ENCODE results near the gene PTPRCAP. TPM values are rescaled to one million over a fixed set of nuclear protein-coding genes. Genes with fewer than 3 reads are reported as not detected.

Gene PTPRCAP
- total RNA-seq, 6 experiments from 2014 or later, result 0.35 to 0.50 (median 0.40) TPM; not detected in 3

DNA sequence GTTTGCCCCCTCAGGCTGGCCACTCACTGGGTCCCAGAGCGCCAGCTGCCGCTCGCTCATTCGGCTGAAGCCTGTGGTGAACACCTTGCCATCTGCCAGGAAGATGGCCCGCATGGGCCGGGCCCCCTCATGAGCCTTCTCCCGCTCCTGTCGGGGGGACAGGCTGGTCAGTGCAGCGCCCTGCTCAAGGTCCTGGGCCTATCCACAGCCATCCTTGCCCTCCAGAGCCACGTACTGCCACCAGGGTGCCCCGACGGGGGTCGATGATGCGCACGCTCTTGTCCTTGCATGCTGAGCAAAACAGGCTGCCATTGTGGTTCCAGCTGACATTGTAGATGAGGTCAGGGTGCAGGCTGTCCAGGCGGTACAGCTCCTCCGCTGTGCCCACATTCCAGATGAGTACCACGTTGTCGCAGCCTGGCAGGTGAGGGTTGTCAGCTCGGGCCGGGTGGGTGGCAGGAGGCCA, 3.6 kb upstream of the PTPRCAP start:
- Mint-ChIP-seq H3K27ac (no peak overlapping the region), H3K9me3 (no peaks in the 10 kb centered on the region), H3K36me3 (ENCODE audit: low read depth) (no peaks in the 10 kb centered on the region; the same call in 1 of the 2 replicates), H3K27me3 (ENCODE audit: insufficient read depth) (peaks cover 7% of the 10 kb centered on the region; the same call in 1 of the 2 replicates), H3K4me3 (0 out of 2 replicates have a peak overlapping the region, but pooled peaks have one; percentile 30), H3K4me1 (ENCODE audit: low read depth) (peaks cover 10% of the 10 kb centered on the region; the same call in 1 of the 2 replicates)
- no peak for DNase-seq
- TF ChIP-seq, protein P1, sequence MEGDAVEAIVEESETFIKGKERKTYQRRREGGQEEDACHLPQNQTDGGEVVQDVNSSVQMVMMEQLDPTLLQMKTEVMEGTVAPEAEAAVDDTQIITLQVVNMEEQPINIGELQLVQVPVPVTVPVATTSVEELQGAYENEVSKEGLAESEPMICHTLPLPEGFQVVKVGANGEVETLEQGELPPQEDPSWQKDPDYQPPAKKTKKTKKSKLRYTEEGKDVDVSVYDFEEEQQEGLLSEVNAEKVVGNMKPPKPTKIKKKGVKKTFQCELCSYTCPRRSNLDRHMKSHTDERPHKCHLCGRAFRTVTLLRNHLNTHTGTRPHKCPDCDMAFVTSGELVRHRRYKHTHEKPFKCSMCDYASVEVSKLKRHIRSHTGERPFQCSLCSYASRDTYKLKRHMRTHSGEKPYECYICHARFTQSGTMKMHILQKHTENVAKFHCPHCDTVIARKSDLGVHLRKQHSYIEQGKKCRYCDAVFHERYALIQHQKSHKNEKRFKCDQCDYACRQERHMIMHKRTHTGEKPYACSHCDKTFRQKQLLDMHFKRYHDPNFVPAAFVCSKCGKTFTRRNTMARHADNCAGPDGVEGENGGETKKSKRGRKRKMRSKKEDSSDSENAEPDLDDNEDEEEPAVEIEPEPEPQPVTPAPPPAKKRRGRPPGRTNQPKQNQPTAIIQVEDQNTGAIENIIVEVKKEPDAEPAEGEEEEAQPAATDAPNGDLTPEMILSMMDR (IDR thresholded peaks at IDR 0.05), result no peak

DNA sequence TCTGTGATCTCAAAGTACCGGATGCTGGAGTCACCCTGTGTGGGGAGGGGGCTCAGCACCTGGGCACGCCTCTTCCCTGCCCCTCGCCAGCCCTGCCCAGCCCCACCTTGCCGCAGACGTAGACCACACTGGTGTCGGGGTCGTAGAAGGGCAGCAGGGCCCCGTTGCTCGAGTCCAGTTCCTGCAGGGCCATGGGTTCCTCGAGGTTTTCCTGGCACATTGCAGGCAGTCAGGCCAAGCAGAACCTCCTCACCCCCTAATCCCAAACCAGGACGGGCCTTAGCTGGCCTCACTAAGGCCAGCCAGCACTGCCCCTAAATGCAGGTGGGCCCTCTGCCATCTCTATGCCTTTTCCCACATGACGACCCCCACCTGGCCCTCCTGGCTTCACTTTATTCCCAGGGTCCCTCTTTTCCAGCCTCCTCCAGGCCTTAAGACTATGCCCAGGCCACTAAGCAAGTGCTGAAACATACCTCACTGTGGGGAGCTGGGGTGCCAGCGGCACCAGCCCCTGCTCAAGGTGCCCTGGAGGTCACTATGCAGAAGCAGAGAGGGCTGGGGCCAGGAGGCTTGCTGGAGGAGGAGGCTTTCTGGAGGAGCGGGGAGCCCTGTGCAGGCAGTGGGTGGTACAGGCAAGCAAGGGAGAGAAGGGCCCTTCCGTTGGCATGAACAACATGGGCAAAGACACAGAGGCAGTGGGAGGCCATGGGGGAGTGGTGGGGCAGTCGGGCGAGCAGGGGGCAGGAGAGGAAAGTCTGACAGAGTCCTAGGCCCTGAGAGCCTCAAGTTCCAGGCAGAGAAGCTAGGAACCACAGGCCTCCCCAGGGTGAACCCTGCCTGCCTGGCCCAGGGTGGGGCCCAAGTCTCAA, 3.0 kb upstream of the PTPRCAP start:
- H3K4me1 Mint-ChIP-seq (ENCODE audit: low read depth), result peaks cover 10% of the 10 kb centered on the region; the same call in 1 of the 2 replicates
- no peak for DNase-seq
- H3K36me3 Mint-ChIP-seq (ENCODE audit: low read depth), result no peaks in the 10 kb centered on the region; the same call in 1 of the 2 replicates
- TF ChIP-seq, protein P1 (IDR thresholded peaks at IDR 0.05), result no peak
- no peaks in the 10 kb centered on the region for H3K9me3 Mint-ChIP-seq
- H3K4me3 Mint-ChIP-seq, result no peak overlapping the region
- peaks cover 8% of the 10 kb centered on the region; the same call in 1 of the 2 replicates for H3K27me3 Mint-ChIP-seq (ENCODE audit: insufficient read depth)
- H3K27ac Mint-ChIP-seq, result no peak overlapping the region

DNA sequence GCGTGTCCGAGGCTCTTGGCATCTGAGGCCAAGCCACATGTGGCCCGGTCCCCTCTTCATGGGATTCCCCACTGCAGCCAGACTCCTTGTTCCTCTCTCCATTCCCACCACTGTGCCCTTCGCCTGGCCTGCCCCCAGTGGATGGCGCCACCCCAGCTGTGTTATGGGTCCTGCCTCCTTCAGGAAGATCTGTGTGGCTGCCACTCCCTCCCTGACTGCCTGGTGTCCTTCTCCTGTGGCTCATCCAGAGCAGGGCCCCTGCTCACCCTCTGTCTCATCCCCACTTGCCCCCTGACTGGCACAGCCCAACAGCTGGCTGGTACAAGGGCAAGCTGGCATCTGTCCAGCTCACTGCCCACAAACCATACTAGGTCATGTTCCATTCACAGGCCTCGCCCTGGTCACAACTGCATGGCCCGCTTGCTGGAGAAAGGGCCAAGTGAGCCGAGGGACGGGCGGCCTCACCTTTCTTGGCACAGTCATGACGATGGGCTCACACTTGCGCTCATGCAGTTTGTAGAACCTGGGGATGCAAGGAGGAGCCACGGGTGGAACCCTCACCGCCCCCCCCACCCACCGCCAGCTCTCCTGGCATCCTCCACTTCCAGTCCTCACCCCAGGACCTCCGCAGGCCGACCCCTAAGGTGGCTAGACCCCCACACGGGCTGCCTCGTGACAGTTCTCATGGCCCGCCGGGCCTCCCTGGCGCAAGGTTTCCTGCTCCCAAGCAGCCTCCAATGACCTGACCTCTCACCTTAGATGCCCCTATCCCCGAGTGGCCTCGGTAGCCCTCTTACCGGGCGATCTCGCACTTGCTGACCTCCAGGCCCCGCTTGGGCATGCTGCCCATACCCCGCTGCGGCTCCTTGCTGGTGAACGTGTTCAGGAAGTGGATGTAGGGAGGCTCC, 2.1 kb upstream of the PTPRCAP start:
- DNase-seq, result peak; percentile 16
- no peaks in the 10 kb centered on the region; the same call in 1 of the 2 replicates for H3K36me3 Mint-ChIP-seq (ENCODE audit: low read depth)
- no peak overlapping the region for H3K4me3 Mint-ChIP-seq
- TF ChIP-seq, protein P1 (IDR thresholded peaks at IDR 0.05), result peak; percentile 63
- H3K27ac Mint-ChIP-seq, result no peak overlapping the region
- H3K27me3 Mint-ChIP-seq (ENCODE audit: insufficient read depth), result peaks cover 9% of the 10 kb centered on the region; the same call in 1 of the 2 replicates
- H3K9me3 Mint-ChIP-seq, result no peaks in the 10 kb centered on the region
- peaks cover 10% of the 10 kb centered on the region; the same call in 1 of the 2 replicates for H3K4me1 Mint-ChIP-seq (ENCODE audit: low read depth)

DNA sequence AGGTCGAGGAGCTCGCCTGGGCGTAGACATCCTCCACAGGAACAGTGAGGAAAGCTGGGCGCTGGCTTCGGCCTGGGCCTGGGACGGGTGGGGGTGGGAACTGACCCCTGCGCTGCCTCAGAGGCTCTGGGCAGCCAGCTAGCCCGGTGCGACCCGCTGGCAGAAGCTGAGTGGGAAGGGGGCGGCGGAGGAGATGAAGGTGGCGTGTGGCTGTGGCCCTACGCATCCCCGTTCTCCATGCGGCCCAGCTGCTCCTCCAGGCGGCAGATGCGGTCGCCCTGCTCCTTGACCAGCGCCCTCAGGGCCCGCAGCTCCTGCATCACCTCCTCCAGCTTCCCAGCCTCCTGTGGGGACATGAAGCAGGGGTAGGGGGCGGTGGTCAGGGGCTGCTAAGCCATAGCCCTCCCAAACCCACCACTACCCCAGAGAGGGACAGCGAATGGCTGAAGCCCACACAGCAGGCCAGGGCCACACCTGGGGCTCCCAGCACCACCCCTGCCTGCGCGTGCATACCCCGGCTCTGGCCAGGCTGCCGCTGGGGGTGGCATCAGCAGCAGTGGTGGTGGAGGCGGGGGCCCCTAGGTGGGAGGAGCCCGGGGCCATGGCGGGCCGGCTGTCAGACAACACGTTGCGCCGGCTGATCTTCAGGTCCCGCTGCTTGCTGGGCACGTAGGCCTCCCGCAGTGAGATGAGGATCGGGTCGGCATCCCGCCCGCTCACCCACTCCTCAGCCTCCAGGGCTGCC, 848 bp upstream of the PTPRCAP start:
- TF ChIP-seq, protein P1 (IDR thresholded peaks at IDR 0.05), result no peak
- Mint-ChIP-seq H3K4me3 (no peak overlapping the region), H3K9me3 (no peaks in the 10 kb centered on the region), H3K36me3 (ENCODE audit: low read depth) (no peaks in the 10 kb centered on the region; the same call in 1 of the 2 replicates), H3K27ac (no peak overlapping the region), H3K27me3 (ENCODE audit: insufficient read depth) (peaks cover 9% of the 10 kb centered on the region; the same call in 1 of the 2 replicates), H3K4me1 (ENCODE audit: low read depth) (peaks cover 10% of the 10 kb centered on the region; the same call in 1 of the 2 replicates)
- DNase-seq, result no peak
